Thyroid gland (tissue), 4 donors: ENCODE data around the gene HSPA14.

Experiments used
- POLR2A ChIP-seq, 2 donors: fragments of 450-650 bp; IDR thresholded peaks; one replicate each; pipeline ENCODE4 v1.6.1; 2017; ENCODE audit warnings: antibody characterized with exemption in 2 of 2, mild to moderate bottlenecking in 2 of 2, moderate library complexity in 1 of 2
- TF ChIP-seq, protein P1 (sequence below), 6 experiments: fragments of 200-600 bp in 3 of 6; fragments of 450-650 bp in 3 of 6; sonication (generic) in 3 of 6; IDR thresholded peaks; one replicate each; pipeline ENCODE4 v1.5.1; 2016 to 2019; ENCODE audit warnings: antibody characterized with exemption in 6 of 6, mild to moderate bottlenecking in 2 of 6, inconsistent platforms in 1 of 6, moderate library complexity in 1 of 6

DNA sequence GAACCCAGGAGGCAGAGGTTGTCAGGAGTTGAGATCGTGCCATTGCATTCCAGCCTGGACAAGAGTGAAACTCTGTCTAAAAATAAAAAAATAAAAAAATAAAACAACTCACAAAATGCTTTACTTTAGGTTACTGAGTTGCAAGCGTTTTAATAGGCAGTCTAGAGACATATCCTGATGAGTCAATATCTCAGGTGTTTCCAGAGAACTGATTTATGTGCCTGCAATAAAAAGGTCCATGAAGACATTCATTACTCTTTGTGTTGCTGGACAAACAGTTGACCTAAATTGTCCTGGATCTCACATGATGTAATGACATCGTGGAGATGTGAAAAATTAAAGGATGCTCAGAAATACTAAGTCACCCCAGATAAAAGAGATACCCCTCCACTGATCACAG lies 31.8 kb upstream of the HSPA14 start:
- TF ChIP-seq POLR2A (IDR thresholded peaks at IDR 0.05): no peak
- TF ChIP-seq, protein P1, sequence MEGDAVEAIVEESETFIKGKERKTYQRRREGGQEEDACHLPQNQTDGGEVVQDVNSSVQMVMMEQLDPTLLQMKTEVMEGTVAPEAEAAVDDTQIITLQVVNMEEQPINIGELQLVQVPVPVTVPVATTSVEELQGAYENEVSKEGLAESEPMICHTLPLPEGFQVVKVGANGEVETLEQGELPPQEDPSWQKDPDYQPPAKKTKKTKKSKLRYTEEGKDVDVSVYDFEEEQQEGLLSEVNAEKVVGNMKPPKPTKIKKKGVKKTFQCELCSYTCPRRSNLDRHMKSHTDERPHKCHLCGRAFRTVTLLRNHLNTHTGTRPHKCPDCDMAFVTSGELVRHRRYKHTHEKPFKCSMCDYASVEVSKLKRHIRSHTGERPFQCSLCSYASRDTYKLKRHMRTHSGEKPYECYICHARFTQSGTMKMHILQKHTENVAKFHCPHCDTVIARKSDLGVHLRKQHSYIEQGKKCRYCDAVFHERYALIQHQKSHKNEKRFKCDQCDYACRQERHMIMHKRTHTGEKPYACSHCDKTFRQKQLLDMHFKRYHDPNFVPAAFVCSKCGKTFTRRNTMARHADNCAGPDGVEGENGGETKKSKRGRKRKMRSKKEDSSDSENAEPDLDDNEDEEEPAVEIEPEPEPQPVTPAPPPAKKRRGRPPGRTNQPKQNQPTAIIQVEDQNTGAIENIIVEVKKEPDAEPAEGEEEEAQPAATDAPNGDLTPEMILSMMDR (IDR thresholded peaks at IDR 0.05): no peak
